ENCODE measurements around the gene TMEM242. TPM values are rescaled to one million over a fixed set of nuclear protein-coding genes. Genes with fewer than 3 reads are reported as not detected.

TMEM242 gene
- total and polyA plus RNA-seq, 2 of the 13 experiments (the other 11 are each of a cell fraction or from before 2014, with no cell fraction given) = 5.6 to 11.1 TPM

DNA sequence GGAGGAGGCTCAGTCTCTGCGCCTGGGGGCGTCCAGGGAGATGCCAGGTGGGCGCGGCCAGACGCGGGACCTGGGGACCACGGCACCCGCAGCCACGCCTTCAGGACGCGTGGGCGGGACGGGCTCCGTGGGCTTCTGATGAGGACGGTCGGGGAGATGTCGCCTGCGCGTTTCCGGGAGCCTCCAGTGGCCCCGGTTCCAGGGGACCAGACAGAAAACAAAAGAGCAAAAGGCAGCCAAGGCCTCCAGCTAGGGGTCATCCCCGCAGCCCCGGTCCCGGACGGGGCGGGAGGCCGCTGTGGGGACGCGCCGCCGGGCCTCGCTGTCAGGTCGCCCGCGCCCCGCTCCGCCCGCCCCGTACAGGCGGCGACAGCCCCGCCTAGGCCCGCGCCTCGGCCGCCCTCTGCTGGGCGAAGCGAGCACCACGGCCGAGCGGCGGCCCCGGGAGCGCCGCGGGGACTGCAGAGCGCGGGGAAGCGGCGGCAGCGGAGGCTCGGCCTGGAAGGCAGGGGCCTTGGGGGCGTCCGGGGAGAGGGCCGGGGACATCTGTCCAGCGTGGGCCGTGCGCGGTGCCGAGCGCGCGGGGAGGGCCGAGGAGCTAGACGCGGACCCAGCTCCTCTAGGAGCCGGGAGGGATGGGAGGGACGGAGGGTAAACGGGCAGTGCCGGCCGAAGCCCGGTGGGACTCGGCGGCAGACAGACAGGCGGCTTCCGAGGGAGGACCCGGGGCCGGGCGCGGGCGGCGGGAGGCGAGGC, 48.7 kb downstream of the TMEM242 start (continued):
- TF ChIP-seq ZNF234 (CRISPR knock-in tag; conservative IDR thresholded peaks at IDR 0.05) = no peak
- TF ChIP-seq FOXM1 (CRISPR knock-in tag; IDR thresholded peaks at IDR 0.05) = no peak
- TF ChIP-seq, protein P1, sequence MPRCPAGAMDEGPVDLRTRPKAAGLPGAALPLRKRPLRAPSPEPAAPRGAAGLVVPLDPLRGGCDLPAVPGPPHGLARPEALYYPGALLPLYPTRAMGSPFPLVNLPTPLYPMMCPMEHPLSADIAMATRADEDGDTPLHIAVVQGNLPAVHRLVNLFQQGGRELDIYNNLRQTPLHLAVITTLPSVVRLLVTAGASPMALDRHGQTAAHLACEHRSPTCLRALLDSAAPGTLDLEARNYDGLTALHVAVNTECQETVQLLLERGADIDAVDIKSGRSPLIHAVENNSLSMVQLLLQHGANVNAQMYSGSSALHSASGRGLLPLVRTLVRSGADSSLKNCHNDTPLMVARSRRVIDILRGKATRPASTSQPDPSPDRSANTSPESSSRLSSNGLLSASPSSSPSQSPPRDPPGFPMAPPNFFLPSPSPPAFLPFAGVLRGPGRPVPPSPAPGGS (CRISPR knock-in tag; IDR thresholded peaks at IDR 0.05) = peak; percentile 86
- TF ChIP-seq SRSF9 (IDR thresholded peaks at IDR 0.05; ENCODE audit: borderline replicate concordance, insufficient read depth, low read depth, low read length, poor library complexity, severe bottlenecking) = no peak
- TF ChIP-seq ZNF570 (CRISPR knock-in tag; IDR thresholded peaks at IDR 0.05; ENCODE audit: borderline replicate concordance) = no peak
- TF ChIP-seq ZNF251 (CRISPR knock-in tag; IDR thresholded peaks at IDR 0.05) = no peak
- TF ChIP-seq, protein P2, sequence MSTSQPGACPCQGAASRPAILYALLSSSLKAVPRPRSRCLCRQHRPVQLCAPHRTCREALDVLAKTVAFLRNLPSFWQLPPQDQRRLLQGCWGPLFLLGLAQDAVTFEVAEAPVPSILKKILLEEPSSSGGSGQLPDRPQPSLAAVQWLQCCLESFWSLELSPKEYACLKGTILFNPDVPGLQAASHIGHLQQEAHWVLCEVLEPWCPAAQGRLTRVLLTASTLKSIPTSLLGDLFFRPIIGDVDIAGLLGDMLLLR (CRISPR knock-in tag; IDR thresholded peaks at IDR 0.05) = no peak
- TF ChIP-seq MTA1 (CRISPR knock-in tag; IDR thresholded peaks at IDR 0.05; ENCODE audit: borderline replicate concordance) = no peak
- TF ChIP-seq JARID2 (CRISPR knock-in tag; IDR thresholded peaks at IDR 0.05; ENCODE audit: insufficient replicate concordance) = no peak
- TF ChIP-seq GLI4 (CRISPR knock-in tag; IDR thresholded peaks at IDR 0.05; ENCODE audit: borderline replicate concordance) = peak; percentile 64; the same call in 1 of the 2 replicates
- no peak for TF ChIP-seq PPARG (CRISPR knock-in tag; conservative IDR thresholded peaks at IDR 0.05)
- TF ChIP-seq HNRNPLL (IDR thresholded peaks at IDR 0.05; ENCODE audit: low read depth, low read length, poor library complexity, severe bottlenecking) = peak; percentile 39
- no peak for TF ChIP-seq CENPX (CRISPR knock-in tag; IDR thresholded peaks at IDR 0.05)
- TF ChIP-seq, protein P3, sequence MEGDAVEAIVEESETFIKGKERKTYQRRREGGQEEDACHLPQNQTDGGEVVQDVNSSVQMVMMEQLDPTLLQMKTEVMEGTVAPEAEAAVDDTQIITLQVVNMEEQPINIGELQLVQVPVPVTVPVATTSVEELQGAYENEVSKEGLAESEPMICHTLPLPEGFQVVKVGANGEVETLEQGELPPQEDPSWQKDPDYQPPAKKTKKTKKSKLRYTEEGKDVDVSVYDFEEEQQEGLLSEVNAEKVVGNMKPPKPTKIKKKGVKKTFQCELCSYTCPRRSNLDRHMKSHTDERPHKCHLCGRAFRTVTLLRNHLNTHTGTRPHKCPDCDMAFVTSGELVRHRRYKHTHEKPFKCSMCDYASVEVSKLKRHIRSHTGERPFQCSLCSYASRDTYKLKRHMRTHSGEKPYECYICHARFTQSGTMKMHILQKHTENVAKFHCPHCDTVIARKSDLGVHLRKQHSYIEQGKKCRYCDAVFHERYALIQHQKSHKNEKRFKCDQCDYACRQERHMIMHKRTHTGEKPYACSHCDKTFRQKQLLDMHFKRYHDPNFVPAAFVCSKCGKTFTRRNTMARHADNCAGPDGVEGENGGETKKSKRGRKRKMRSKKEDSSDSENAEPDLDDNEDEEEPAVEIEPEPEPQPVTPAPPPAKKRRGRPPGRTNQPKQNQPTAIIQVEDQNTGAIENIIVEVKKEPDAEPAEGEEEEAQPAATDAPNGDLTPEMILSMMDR (CRISPR knock-in tag; IDR thresholded peaks at IDR 0.05) = peak; percentile 73; the same call in 1 of the 2 replicates
- TF ChIP-seq NFKBIZ (CRISPR knock-in tag; IDR thresholded peaks at IDR 0.05) = no peak
- no peak for TF ChIP-seq TGIF2 (CRISPR knock-in tag; IDR thresholded peaks at IDR 0.05)
- TF ChIP-seq, protein P4, sequence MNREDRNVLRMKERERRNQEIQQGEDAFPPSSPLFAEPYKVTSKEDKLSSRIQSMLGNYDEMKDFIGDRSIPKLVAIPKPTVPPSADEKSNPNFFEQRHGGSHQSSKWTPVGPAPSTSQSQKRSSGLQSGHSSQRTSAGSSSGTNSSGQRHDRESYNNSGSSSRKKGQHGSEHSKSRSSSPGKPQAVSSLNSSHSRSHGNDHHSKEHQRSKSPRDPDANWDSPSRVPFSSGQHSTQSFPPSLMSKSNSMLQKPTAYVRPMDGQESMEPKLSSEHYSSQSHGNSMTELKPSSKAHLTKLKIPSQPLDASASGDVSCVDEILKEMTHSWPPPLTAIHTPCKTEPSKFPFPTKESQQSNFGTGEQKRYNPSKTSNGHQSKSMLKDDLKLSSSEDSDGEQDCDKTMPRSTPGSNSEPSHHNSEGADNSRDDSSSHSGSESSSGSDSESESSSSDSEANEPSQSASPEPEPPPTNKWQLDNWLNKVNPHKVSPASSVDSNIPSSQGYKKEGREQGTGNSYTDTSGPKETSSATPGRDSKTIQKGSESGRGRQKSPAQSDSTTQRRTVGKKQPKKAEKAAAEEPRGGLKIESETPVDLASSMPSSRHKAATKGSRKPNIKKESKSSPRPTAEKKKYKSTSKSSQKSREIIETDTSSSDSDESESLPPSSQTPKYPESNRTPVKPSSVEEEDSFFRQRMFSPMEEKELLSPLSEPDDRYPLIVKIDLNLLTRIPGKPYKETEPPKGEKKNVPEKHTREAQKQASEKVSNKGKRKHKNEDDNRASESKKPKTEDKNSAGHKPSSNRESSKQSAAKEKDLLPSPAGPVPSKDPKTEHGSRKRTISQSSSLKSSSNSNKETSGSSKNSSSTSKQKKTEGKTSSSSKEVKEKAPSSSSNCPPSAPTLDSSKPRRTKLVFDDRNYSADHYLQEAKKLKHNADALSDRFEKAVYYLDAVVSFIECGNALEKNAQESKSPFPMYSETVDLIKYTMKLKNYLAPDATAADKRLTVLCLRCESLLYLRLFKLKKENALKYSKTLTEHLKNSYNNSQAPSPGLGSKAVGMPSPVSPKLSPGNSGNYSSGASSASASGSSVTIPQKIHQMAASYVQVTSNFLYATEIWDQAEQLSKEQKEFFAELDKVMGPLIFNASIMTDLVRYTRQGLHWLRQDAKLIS (CRISPR knock-in tag; IDR thresholded peaks at IDR 0.05) = no peak
- 0 out of 2 replicates have a peak, but pooled peaks have one; percentile 59 for TF ChIP-seq ZNF253 (CRISPR knock-in tag; IDR thresholded peaks at IDR 0.05; ENCODE audit: borderline replicate concordance)
- TF ChIP-seq TAF15 (IDR thresholded peaks at IDR 0.05; ENCODE audit: low read depth, low read length, poor library complexity, severe bottlenecking) = no peak
- no peak for TF ChIP-seq CHCHD3 (CRISPR knock-in tag; IDR thresholded peaks at IDR 0.05)
- TF ChIP-seq ZNF720 (CRISPR knock-in tag; IDR thresholded peaks at IDR 0.05) = no peak
